IMR-90 (cell line): ENCODE data around the gene SORBS1. TPM values are rescaled to one million over a fixed set of nuclear protein-coding genes. Genes with fewer than 3 reads are reported as not detected.

ENCODE experiments used
- ATAC-seq: fragments of 200-7000 bp; cut with Tn5 transposase; 2 replicates; pipeline ENCODE4 v1.9.1; 2020; ENCODE audit warnings: low read depth, mild to moderate bottlenecking, moderate library complexity
- BruUV-seq: library from RNA; stranded (reverse); fragments of 400-500 nt; replicated peaks from 2 replicates; lab custom pipeline; 2021; lab: Mats Ljungman, UMichigan
- CTCF ChIA-PET: fragments of 300-600 bp; formaldehyde crosslinking; extraction: SDS; loops from one replicate; lab custom pipeline; 2021; ENCODE audit warnings: antibody characterized with exemption; lab: Yijun Ruan, JAX
- POLR2A ChIA-PET: fragments of 300-600 bp; sonication (Branson Sonifier 250); formaldehyde crosslinking; loops from one replicate; lab custom pipeline; 2022; ENCODE audit warnings: antibody characterized with exemption; ENCODE audit not compliant: unreplicated experiment; lab: Charles Lee
- DNase-seq: peaks from one replicate; pipeline ENCODE4 v3.0.0; 2013
- H2AFZ ChIP-seq: replicated peaks from 2 replicates; pipeline ENCODE3; 2013; ENCODE audit warnings: low read length, mild to moderate bottlenecking; ENCODE audit not compliant: poor library complexity
- H2AK5ac ChIP-seq: 2 replicates; pipeline ENCODE4 v1.6.1; 2013; ENCODE audit warnings: low read depth, low read length, inconsistent platforms
- H2AK9ac ChIP-seq: replicated peaks from 2 replicates; pipeline ENCODE3; 2013; ENCODE audit warnings: mild to moderate bottlenecking, low read depth, low read length, moderate library complexity; ENCODE audit not compliant: poor library complexity
- H2BK120ac ChIP-seq: 2 replicates; pipeline ENCODE4 v1.6.1; 2013; ENCODE audit warnings: low read depth, low read length, inconsistent platforms
- H2BK15ac ChIP-seq: 3 replicates; pipeline ENCODE4 v1.6.1; 2013; ENCODE audit warnings: low read depth, low read length, inconsistent platforms
- H2BK20ac ChIP-seq: 2 replicates; pipeline ENCODE4 v1.6.1; 2013; ENCODE audit warnings: low read depth, mild to moderate bottlenecking, inconsistent platforms, low read length, moderate library complexity
- H2BK5ac ChIP-seq: 2 replicates; pipeline ENCODE4 v1.6.1; 2013; ENCODE audit warnings: mild to moderate bottlenecking, low read depth, low read length, inconsistent platforms; ENCODE audit not compliant: poor library complexity, severe bottlenecking
- H3K14ac ChIP-seq: replicated peaks from 2 replicates; pipeline ENCODE4 v1.6.1; 2013; ENCODE audit warnings: low read depth, low read length, inconsistent platforms
- H3K18ac ChIP-seq: 2 replicates; pipeline ENCODE4 v1.6.1; 2013; ENCODE audit warnings: low read depth, low read length, control low read depth
- H3K23ac ChIP-seq: 2 replicates; pipeline ENCODE4 v1.6.1; 2013; ENCODE audit warnings: low read depth, low read length, inconsistent platforms
- H3K27ac ChIP-seq: 2 replicates; pipeline ENCODE4 v1.5.1; 2013; ENCODE audit warnings: mild to moderate bottlenecking, control low read depth, low read length; ENCODE audit not compliant: insufficient read depth
- H3K27me3 ChIP-seq: 2 replicates; pipeline ENCODE4 v1.6.1; 2013; ENCODE audit warnings: low read length; ENCODE audit not compliant: control insufficient read depth, insufficient read depth
- H3K36me3 ChIP-seq: 2 replicates; pipeline ENCODE4 v1.6.1; 2013; ENCODE audit warnings: low read length, mixed read lengths; ENCODE audit not compliant: control insufficient read depth, insufficient read depth
- H3K4ac ChIP-seq: 2 replicates; pipeline ENCODE4 v1.6.1; 2013; ENCODE audit warnings: low read depth, low read length, inconsistent platforms
- H3K4me1 ChIP-seq: 2 replicates; pipeline ENCODE4 v1.6.1; 2013; ENCODE audit warnings: low read length, mixed read lengths; ENCODE audit not compliant: control insufficient read depth, insufficient read depth
- H3K4me2 ChIP-seq: 2 replicates; pipeline ENCODE4 v1.6.1; 2013; ENCODE audit warnings: low read depth, mild to moderate bottlenecking, control low read depth, low read length, moderate library complexity
- H3K4me3 ChIP-seq: 2 replicates; pipeline ENCODE4 v1.5.1; 2013; ENCODE audit warnings: low read depth, mild to moderate bottlenecking, control low read depth, low read length, moderate library complexity; ENCODE audit not compliant: insufficient read depth
- H3K56ac ChIP-seq: 2 replicates; pipeline ENCODE4 v1.6.1; 2013; ENCODE audit warnings: low read length, inconsistent platforms; ENCODE audit not compliant: insufficient read depth; ENCODE audit errors: extremely low read depth
- H3K79me1 ChIP-seq, 2 experiments: 2 replicates each; pipeline ENCODE4 v1.6.1; 2013; ENCODE audit warnings: low read length in 2 of 2, inconsistent platforms in 1 of 2, low read depth in 1 of 2
- H3K9ac ChIP-seq: 2 replicates; pipeline ENCODE4 v1.6.1; 2013; ENCODE audit warnings: low read depth, low read length, control low read depth
- H3K9me1 ChIP-seq: 2 replicates; pipeline ENCODE4 v1.6.1; 2013; ENCODE audit warnings: low read length, inconsistent platforms; ENCODE audit not compliant: insufficient read depth
- H3K9me3 ChIP-seq: 2 replicates; pipeline ENCODE4 v1.6.1; 2013; ENCODE audit warnings: low read length; ENCODE audit not compliant: control insufficient read depth, insufficient read depth
- H4K20me1 ChIP-seq: 2 replicates; pipeline ENCODE4 v1.6.1; 2013; ENCODE audit warnings: low read length, inconsistent platforms; ENCODE audit not compliant: insufficient read depth
- H4K5ac ChIP-seq: 2 replicates; pipeline ENCODE4 v1.6.1; 2013; ENCODE audit warnings: mild to moderate bottlenecking, low read depth, low read length, control low read depth
- H4K8ac ChIP-seq, 2 experiments: 2 replicates each; pipeline ENCODE4 v1.6.1; 2013; ENCODE audit warnings: low read depth in 2 of 2, low read length in 2 of 2, control low read depth in 1 of 2, inconsistent platforms in 1 of 2
- H4K91ac ChIP-seq: 2 replicates; pipeline ENCODE4 v1.6.1; 2013; ENCODE audit warnings: low read depth, low read length, inconsistent platforms; ENCODE audit not compliant: insufficient read depth
- BHLHE40 ChIP-seq: fragments of 150-350 bp; IDR thresholded peaks from 2 replicates; pipeline ENCODE4 v1.6.1; 2016; ENCODE audit warnings: mild to moderate bottlenecking, low read depth, low read length
- CEBPB ChIP-seq: IDR thresholded peaks from 2 replicates; pipeline ENCODE4 v1.6.1; 2012; ENCODE audit warnings: low read depth, low read length, improper control_type of control experiment
- CHD1 ChIP-seq: IDR thresholded peaks from 2 replicates; pipeline ENCODE4 v1.6.1; 2012; ENCODE audit warnings: low read depth, low read length, improper control_type of control experiment
- CTCF ChIP-seq: conservative IDR thresholded peaks from 2 replicates; pipeline ENCODE4 v1.5.1; 2012; ENCODE audit warnings: mild to moderate bottlenecking, low read depth, low read length, improper control_type of control experiment
- MAFK ChIP-seq: IDR thresholded peaks from 2 replicates; pipeline ENCODE4 v1.6.1; 2012; ENCODE audit warnings: low read depth, low read length, improper control_type of control experiment
- MAZ ChIP-seq: IDR thresholded peaks from 2 replicates; pipeline ENCODE4 v1.6.1; 2012; ENCODE audit warnings: low read depth, mild to moderate bottlenecking, low read length, improper control_type of control experiment, moderate library complexity, borderline replicate concordance
- NFE2L2 ChIP-seq: fragments of 150-350 bp; IDR thresholded peaks from 2 replicates; pipeline ENCODE4 v1.6.1; 2016; ENCODE audit warnings: low read depth, mild to moderate bottlenecking, low read length
- RAD21 ChIP-seq: IDR thresholded peaks from 2 replicates; pipeline ENCODE4 v1.6.1; 2012; ENCODE audit warnings: low read length, improper control_type of control experiment
- RFX5 ChIP-seq: IDR thresholded peaks from 2 replicates; pipeline ENCODE4 v1.8.0; 2012; ENCODE audit warnings: low read depth, mild to moderate bottlenecking, low read length, moderate library complexity
- SMC3 ChIP-seq: fragments of 150-350 bp; IDR thresholded peaks from 2 replicates; pipeline ENCODE4 v1.6.1; 2016; ENCODE audit warnings: low read depth, mild to moderate bottlenecking, antibody characterized with exemption, low read length, moderate library complexity
- WGBS, 2 experiments: methylation state at CpG; one replicate each; pipeline versions ENCODE4 v1.1.5 to v1.1.7; 2013; ENCODE audit warnings: missing lambda C conversion rate in 2 of 2; ENCODE audit not compliant: insufficient read length in 1 of 2; ENCODE audit errors: extremely low coverage in 2 of 2; 5-methylcytosine and 5-hydroxymethylcytosine counted together
- dilution Hi-C: fragments of 300-500 bp; cut with HindIII; formaldehyde crosslinking; loops from one replicate; pipeline ENCODE4 v1.14.3; 2018; ENCODE audit warnings: low sequenced_read_pairs; ENCODE audit not compliant: unreplicated experiment
- in situ Hi-C: fragments of 300-500 bp; cut with MboI; formaldehyde crosslinking; loops from 3 replicates; pipeline ENCODE4 v1.14.3; 2019; ENCODE audit warnings: low sequenced_read_pairs, inconsistent platforms, mixed read lengths
- intact Hi-C: fragments of 100-400 bp; cut with micrococcal nuclease; formaldehyde crosslinking; loops from 2 replicates; pipeline ENCODE4 v1.10.0; 2022
- polyA plus RNA-seq, 3 experiments: library from polyadenylated mRNA; depleted of rRNA; stranded (reverse); fragments of >200 nt; gene quantifications; 2 replicates each; pipeline ENCODE4 v1.2.3, GENCODE V29; 2012; ENCODE audit warnings: low replicate concordance in 1 of 3
- total RNA-seq: library from RNA; depleted of rRNA; stranded (reverse); fragments of >200 nt; gene quantifications from 2 replicates; pipeline ENCODE4 v1.2.3, GENCODE V29; 2012

The SORBS1 gene
- total and polyA plus RNA-seq, 2 of the 4 experiments (the other 2 are of a cell fraction) = 0.18 to 0.32 TPM

- dilution Hi-C loops (no loop called here), in situ Hi-C loops (no loop called here), intact Hi-C loops (no loop called here)
- Histone ChIP-seq H3K4ac (no peak overlapping the region), H3K14ac (no peak overlapping the region; the same call in 1 of the 2 replicates), H2AFZ (no peak overlapping the region), H3K18ac (no peak overlapping the region), H3K36me3 (peaks cover 8% of the 10 kb centered on the region; the same call in 1 of the 2 replicates), H2AK5ac (no peak overlapping the region), H2BK120ac (no peak overlapping the region), H2BK5ac (no peak overlapping the region), H3K23ac (no peak overlapping the region), H4K8ac (no peak overlapping the region), H2BK20ac (no peak overlapping the region), H4K5ac (no peak overlapping the region), H3K27ac (no peak overlapping the region), H3K9me1 (peaks cover 30% of the 10 kb centered on the region), H2AK9ac (no peak overlapping the region), H3K79me1 (peaks cover 17 to 63% of the 10 kb centered on the region in 2 experiments), H3K9me3 (no peaks in the 10 kb centered on the region), H4K20me1 (peaks cover 55% of the 10 kb centered on the region), H3K4me1 (peaks cover 9% of the 10 kb centered on the region), H3K27me3 (no peaks in the 10 kb centered on the region), H3K9ac (no peak overlapping the region), H3K4me3 (no peak overlapping the region; the same call in 1 of the 2 replicates), H4K91ac (no peak overlapping the region), H3K4me2 (peak overlapping the region; percentile 50), H2BK15ac (no peak overlapping the region), H3K56ac (no peak overlapping the region)
- ATAC-seq = no peak
- no peak for TF ChIP-seq CHD1
- no peak for TF ChIP-seq RFX5
- TF ChIP-seq BHLHE40 = no peak
- TF ChIP-seq MAFK = no peak
- no peak for TF ChIP-seq RAD21
- no peak for TF ChIP-seq SMC3
- TF ChIP-seq NFE2L2 = no peak
- no peak for TF ChIP-seq MAZ
- TF ChIP-seq CEBPB = no peak
- TF ChIP-seq CTCF = no peak
- POLR2A ChIA-PET = interaction anchor here (1.4 kb wide), 1 partner anchor 45 kb away, joined by 3 read pairs; no protein-coding TSS in a partner anchor
- CTCF ChIA-PET = interaction anchor here (0.6 to 1.6 kb wide), 5 partner anchors 13 to 75 kb away, joined by 3 to 6 read pairs (median 4); no protein-coding TSS in a partner anchor
- BruUV-seq = no TSS peak
- no peak for DNase-seq
- WGBS, 2 experiments = no CpG with 5 or more reads among the region's 1 CpG
Observed at GRCh38 chr10:95288303-95288702, 272.9 kb downstream of the SORBS1 start.
